Measurements from ENCODE around the gene VPS9D1.
"Not testable (repeated sequence)": the region's sequence is repeated elsewhere in the genome, so short reads cannot be mapped to it uniquely, and the experiment has no call there.

VPS9D1 gene

GRCh38 chr16:89667633-89668032 lies 53.1 kb downstream of the VPS9D1 start:
- H3K4me3 ChIP-seq, result no peak overlapping the region
- no peak for TF ChIP-seq CTCF (IDR thresholded peaks at IDR 0.05)
- DNase-seq (ENCODE audit: low spot score), result no peak
- no peak overlapping the region for H3K27ac ChIP-seq

- not testable (repeated sequence) for DNase-seq (ENCODE audit: low spot score); H3K27ac ChIP-seq; H3K4me3 ChIP-seq
Observed at GRCh38 chr16:89667000-89667399, 53.7 kb downstream of the VPS9D1 start.

GRCh38 chr16:89664238-89664637 lies 56.5 kb downstream of the VPS9D1 start:
- H3K27ac ChIP-seq; H3K4me3 ChIP-seq; DNase-seq (ENCODE audit: low spot score): not testable (repeated sequence)

GRCh38 chr16:89661215-89661614 lies 59.5 kb downstream of the VPS9D1 start:
- Histone ChIP-seq H3K4me3 (no peak overlapping the region), H3K27ac (no peak overlapping the region)
- no peak for TF ChIP-seq CTCF (IDR thresholded peaks at IDR 0.05)
- no peak for DNase-seq (ENCODE audit: low spot score)

GRCh38 chr16:89660146-89660545 lies 60.6 kb downstream of the VPS9D1 start:
- H3K27ac ChIP-seq, result no peak overlapping the region
- no peak for TF ChIP-seq CTCF (IDR thresholded peaks at IDR 0.05)
- H3K4me3 ChIP-seq, result no peak overlapping the region
- DNase-seq (ENCODE audit: low spot score), result no peak

GRCh38 chr16:89658221-89658879 lies 62.3 kb downstream of the VPS9D1 start:
- Histone ChIP-seq H3K4me3 (peak overlapping the region; percentile 85), H3K27ac (peak overlapping the region in 1 of 2 donors; percentile 86)
- no peak for TF ChIP-seq CTCF (IDR thresholded peaks at IDR 0.05)
- DNase-seq (ENCODE audit: low spot score), result no peak

- H3K4me3 ChIP-seq, result peak within 1 kb of the TSS; percentile 85
- DNase-seq (ENCODE audit: low spot score), result peak; percentile 93
- peak within 1 kb of the TSS; percentile 64 to 86 for H3K27ac ChIP-seq
- TF ChIP-seq CTCF (IDR thresholded peaks at IDR 0.05), result no peak
Observed at GRCh38 chr16:89657442-89658220, 63.1 kb downstream of the VPS9D1 start, which contains the start of the genes CHMP1A and SPATA33. Gene CHMP1A, minus strand, starts transcription at chr16:89657708. Its CDS starts 120 bp downstream, at chr16:89657588. Gene SPATA33, plus strand, starts transcription at chr16:89657836. Its CDS starts 76 bp downstream, at chr16:89657912.
